Ovary (tissue), 3 donors: Measurements from ENCODE around the gene CRIP1.

Experiments
- POLR2A ChIP-seq: fragments of 450-650 bp; IDR thresholded peaks from one replicate; pipeline ENCODE4 v1.6.1; 2017; ENCODE audit warnings: antibody characterized with exemption, mild to moderate bottlenecking, moderate library complexity
- TF ChIP-seq, protein P1 (sequence below), 3 donors: fragments of 450-650 bp in 2 of 3; fragments of 200-600 bp in 1 of 3; IDR thresholded peaks; one replicate each; pipeline versions ENCODE4 v1.5.1 to v1.8.0; 2016 to 2022; ENCODE audit warnings: antibody characterized with exemption in 3 of 3, mild to moderate bottlenecking in 1 of 3
- donor health status: DM: no; HTN: no; CAD: no.

DNA sequence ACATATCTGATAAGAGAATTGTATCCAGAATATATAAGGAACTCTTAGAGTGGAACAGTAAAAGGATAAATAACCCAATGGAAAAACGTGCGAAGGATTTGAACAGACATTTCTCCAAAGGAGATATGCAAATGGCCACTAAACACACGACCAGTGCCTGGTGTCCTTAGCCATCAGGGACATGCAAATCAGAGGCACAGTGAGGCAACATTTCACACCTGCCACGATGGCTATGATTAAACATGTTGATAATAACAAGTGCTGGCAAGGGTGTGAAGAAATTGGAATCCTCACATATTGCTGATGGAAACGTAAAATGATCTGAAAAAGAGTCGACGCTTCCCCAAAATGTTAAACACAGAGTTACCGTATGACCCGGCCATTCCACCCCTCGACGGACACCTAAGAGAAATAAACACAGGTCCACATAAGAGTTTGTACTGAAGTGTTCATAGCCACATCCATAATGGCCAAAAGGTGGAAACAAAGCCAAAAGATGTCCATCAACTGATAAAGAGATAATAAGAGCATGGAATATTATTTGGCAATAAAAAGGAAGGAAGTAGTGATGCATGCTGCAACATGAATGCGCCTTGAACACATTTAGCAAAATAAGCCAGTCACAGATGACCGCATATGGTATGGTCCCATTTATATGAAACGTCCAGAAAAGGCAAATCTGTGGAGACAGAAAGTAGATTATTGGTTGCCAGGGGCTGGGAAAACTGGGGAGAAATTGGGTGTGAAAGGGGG is 33.4 kb downstream of the CRIP1 start:
- TF ChIP-seq POLR2A = no peak
- TF ChIP-seq, protein P1, sequence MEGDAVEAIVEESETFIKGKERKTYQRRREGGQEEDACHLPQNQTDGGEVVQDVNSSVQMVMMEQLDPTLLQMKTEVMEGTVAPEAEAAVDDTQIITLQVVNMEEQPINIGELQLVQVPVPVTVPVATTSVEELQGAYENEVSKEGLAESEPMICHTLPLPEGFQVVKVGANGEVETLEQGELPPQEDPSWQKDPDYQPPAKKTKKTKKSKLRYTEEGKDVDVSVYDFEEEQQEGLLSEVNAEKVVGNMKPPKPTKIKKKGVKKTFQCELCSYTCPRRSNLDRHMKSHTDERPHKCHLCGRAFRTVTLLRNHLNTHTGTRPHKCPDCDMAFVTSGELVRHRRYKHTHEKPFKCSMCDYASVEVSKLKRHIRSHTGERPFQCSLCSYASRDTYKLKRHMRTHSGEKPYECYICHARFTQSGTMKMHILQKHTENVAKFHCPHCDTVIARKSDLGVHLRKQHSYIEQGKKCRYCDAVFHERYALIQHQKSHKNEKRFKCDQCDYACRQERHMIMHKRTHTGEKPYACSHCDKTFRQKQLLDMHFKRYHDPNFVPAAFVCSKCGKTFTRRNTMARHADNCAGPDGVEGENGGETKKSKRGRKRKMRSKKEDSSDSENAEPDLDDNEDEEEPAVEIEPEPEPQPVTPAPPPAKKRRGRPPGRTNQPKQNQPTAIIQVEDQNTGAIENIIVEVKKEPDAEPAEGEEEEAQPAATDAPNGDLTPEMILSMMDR (IDR thresholded peaks at IDR 0.05) = no peak
